OCI-LY1 (cell line): Measurements from ENCODE around the gene PPP1R11.

Experiments
- EZH2 ChIP-seq: fragments of 200-600 bp; sonication (generic), shearing (Covaris generic); IDR thresholded peaks from 2 replicates; pipeline ENCODE4 v1.8.0; 2017; ENCODE audit warnings: borderline replicate concordance, mixed run types, mild to moderate bottlenecking, antibody characterized with exemption, low read length, moderate library complexity, mixed read lengths
- TF ChIP-seq, protein P1 (sequence below): fragments of 200-600 bp; sonication (generic), shearing (Covaris generic); IDR thresholded peaks from 2 replicates; pipeline ENCODE4 v1.5.1; 2017; ENCODE audit warnings: mild to moderate bottlenecking, antibody characterized with exemption, low read length, moderate library complexity, mixed read lengths

DNA sequence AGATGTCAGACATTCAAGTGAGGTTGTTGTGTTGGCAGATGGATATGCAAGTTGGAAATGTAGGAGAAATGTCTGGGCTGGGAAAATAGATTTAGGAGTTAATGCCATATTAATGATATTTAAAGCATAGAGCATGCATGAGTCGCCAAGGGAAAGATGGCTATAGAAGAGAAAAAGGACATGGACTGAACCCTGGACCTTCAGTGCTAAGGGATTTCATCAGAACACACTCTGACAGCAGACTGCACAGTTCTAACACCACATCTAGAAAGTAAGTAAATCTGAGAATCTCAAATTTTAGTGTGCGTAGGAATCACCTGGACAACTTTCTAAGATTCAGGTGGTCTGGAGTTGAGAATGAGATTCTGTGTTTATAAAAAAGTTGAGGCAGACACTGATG lies 23.3 kb upstream of the PPP1R11 start:
- TF ChIP-seq, protein P1, sequence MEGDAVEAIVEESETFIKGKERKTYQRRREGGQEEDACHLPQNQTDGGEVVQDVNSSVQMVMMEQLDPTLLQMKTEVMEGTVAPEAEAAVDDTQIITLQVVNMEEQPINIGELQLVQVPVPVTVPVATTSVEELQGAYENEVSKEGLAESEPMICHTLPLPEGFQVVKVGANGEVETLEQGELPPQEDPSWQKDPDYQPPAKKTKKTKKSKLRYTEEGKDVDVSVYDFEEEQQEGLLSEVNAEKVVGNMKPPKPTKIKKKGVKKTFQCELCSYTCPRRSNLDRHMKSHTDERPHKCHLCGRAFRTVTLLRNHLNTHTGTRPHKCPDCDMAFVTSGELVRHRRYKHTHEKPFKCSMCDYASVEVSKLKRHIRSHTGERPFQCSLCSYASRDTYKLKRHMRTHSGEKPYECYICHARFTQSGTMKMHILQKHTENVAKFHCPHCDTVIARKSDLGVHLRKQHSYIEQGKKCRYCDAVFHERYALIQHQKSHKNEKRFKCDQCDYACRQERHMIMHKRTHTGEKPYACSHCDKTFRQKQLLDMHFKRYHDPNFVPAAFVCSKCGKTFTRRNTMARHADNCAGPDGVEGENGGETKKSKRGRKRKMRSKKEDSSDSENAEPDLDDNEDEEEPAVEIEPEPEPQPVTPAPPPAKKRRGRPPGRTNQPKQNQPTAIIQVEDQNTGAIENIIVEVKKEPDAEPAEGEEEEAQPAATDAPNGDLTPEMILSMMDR, result no peak
- TF ChIP-seq EZH2, result no peak
